ENCODE results near the gene MSANTD1. TPM values are rescaled to one million over a fixed set of nuclear protein-coding genes. Genes with fewer than 3 reads are reported as not detected.

The MSANTD1 gene
- total RNA-seq, 2 experiments from 2014 or later: 0.87 to 0.94 TPM

DNA sequence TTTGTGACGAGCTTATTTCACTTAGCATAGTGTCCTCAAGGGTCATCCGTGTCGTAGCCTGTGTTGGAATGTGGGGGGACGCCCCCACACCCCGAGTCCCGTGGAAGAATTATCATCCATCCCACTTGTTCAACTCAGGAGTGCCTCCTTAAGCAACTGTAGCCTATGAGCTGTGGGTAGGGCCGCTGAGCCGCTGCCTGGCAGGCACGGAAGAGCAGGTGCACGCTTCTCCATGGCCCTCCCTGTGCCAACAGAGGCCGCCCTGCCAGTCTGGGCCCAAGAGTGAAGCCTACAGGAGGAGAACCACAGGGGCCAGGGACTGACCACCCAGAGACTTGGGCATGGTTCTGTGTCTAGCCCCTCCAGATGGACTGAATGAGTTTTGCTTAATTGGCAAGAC is 41.5 kb downstream of the MSANTD1 start:
- CTCF ChIA-PET: no interaction called here
- Mint-ChIP-seq H3K4me1 (peaks cover 17% of the 10 kb centered on the region), H3K4me3 (no peak overlapping the region), H3K27me3 (peaks cover 45% of the 10 kb centered on the region), H3K27ac (no peak overlapping the region), H3K36me3 (ENCODE audit: low read depth) (no peaks in the 10 kb centered on the region), H3K9me3 (no peaks in the 10 kb centered on the region)
- POLR2A ChIA-PET: no interaction called here
- no peak for DNase-seq

- POLR2A ChIA-PET: no interaction called here
- H3K36me3 Mint-ChIP-seq (ENCODE audit: low read depth): no peaks in the 10 kb centered on the region
- no peak overlapping the region for H3K27ac Mint-ChIP-seq
- CTCF ChIA-PET: interaction anchor here (1.1 kb wide), 1 partner anchor 33 kb away, joined by 3 read pairs; no protein-coding TSS in a partner anchor
- no peak for DNase-seq
- H3K4me3 Mint-ChIP-seq: no peak overlapping the region
- peaks cover 17% of the 10 kb centered on the region for H3K4me1 Mint-ChIP-seq
- peaks cover 45% of the 10 kb centered on the region for H3K27me3 Mint-ChIP-seq
- H3K9me3 Mint-ChIP-seq: no peaks in the 10 kb centered on the region
Observed at GRCh38 chr4:3290889-3291321, 41.9 kb downstream of the MSANTD1 start.

DNA sequence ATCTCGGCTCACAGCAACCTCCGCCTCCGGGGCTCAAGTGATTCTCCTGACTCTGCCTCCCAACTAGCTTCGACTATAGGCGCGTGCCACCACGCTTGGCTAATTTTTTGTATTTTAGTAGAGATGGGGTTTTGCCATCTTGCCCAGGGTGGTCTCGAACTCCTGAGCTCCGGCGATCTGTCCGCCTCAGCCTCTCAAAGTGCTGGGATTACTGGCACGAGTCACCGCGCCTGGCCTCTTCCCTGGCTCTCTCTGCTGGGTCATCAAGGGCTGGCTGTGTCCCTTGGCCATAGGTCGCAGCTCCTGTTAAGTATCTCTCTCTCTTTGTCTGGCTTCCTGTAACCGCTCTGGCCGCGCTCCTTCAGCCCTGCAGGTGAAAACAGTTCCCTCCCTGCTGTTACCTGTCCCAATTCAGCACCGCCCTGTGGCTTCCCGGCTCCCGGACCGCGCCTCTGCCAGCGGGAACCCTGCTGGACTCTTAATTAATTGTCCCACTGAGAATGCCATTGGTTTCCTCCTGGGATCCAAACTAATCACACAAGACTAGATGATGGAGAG is 42.5 kb downstream of the MSANTD1 start:
- Mint-ChIP-seq H3K27ac (no peak overlapping the region), H3K4me3 (peak overlapping the region; percentile 74), H3K27me3 (peaks cover 50% of the 10 kb centered on the region), H3K9me3 (no peaks in the 10 kb centered on the region), H3K4me1 (peaks cover 17% of the 10 kb centered on the region), H3K36me3 (ENCODE audit: low read depth) (no peaks in the 10 kb centered on the region)
- DNase-seq: no peak
- POLR2A ChIA-PET: no interaction called here
- CTCF ChIA-PET: interaction anchor here (0.6 to 1.1 kb wide), 2 partner anchors 32 to 60 kb away, joined by 3 read pairs; no protein-coding TSS in a partner anchor

GRCh38 chr4:3291969-3292570 is 43.1 kb downstream of the MSANTD1 start:
- no peak overlapping the region for H3K27ac Mint-ChIP-seq
- POLR2A ChIA-PET: no interaction called here

GRCh38 chr4:3292571-3293400 is 43.8 kb downstream of the MSANTD1 start, which contains the start of gene RGS12:
RGS12 (plus strand) TSS chr4:3293021; CDS start chr4:3316171, 23,150 bp downstream.
- Mint-ChIP-seq H3K27me3 (peaks cover 54% of the 10 kb centered on the region), H3K9me3 (no peaks in the 10 kb centered on the region), H3K4me3 (peak within 1 kb of the TSS; percentile 74), H3K27ac (peak within 1 kb of the TSS; percentile 70), H3K4me1 (peaks cover 17% of the 10 kb centered on the region), H3K36me3 (ENCODE audit: low read depth) (no peaks in the 10 kb centered on the region)
- POLR2A ChIA-PET: no interaction called here
- CTCF ChIA-PET: no interaction called here
- peak; percentile 85 for DNase-seq

More at GRCh38 chr4:3291969-3292570, 43.1 kb downstream of the MSANTD1 start:
- peaks cover 50% of the 10 kb centered on the region for H3K27me3 Mint-ChIP-seq
- no peaks in the 10 kb centered on the region for H3K9me3 Mint-ChIP-seq
- peaks cover 17% of the 10 kb centered on the region for H3K4me1 Mint-ChIP-seq
- peak overlapping the region; percentile 74 for H3K4me3 Mint-ChIP-seq
- no peaks in the 10 kb centered on the region for H3K36me3 Mint-ChIP-seq (ENCODE audit: low read depth)
- CTCF ChIA-PET: interaction anchor here (0.6 to 1.1 kb wide), 2 partner anchors 32 to 60 kb away, joined by 3 read pairs; no protein-coding TSS in a partner anchor
- peak; percentile 22 for DNase-seq

DNA sequence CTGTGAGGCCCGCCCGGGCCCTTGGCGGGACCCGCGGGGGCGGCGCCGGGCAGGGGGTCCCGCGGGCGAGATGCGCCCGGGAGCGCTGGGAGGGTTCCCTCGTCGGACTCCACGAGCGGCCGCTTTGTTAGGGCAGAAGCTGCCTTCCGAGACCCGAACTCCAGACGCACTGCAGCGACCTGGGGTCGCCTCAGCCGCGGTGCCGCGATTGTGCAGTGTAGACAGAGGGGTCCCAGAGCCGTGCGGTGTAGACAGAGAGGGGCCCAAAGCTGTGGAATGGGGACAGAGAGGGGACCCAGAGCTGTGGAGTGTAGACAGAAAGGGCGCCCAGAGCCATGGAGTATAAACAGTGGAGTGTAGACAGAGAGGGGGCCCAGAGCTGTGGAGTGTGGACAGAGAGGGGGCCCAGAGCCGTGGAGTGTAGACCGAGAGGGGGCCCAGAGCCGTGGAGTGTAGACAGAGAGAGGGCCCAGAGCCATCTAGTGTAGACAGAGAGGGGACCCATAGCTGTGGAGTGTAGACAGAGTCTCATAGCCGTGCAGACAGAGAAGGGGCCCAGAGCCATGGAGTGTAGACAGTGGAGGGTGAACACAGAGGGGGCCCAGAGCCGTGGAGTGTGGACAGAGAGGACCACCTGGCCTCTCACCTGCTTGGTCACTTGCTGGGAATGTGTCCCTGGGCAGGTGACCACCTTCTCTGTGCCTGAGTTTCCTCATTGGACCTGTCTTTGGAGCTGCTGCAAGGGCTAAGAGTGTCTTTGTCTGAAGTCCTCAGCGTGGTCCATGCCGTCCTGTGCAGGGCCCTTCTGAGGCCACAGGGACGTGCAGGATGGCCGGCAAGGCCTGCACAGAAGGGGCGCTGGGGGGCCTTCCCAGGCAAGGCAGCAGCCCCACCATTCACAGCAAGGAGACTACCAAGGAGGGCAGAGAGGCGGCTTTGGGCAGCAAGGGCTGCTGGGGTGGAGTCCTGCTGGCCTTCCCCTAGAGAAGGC is 44.7 kb downstream of the MSANTD1 start:
- ChIA-PET CTCF (no interaction called here), POLR2A (no interaction called here)
- no peak for DNase-seq

DNA sequence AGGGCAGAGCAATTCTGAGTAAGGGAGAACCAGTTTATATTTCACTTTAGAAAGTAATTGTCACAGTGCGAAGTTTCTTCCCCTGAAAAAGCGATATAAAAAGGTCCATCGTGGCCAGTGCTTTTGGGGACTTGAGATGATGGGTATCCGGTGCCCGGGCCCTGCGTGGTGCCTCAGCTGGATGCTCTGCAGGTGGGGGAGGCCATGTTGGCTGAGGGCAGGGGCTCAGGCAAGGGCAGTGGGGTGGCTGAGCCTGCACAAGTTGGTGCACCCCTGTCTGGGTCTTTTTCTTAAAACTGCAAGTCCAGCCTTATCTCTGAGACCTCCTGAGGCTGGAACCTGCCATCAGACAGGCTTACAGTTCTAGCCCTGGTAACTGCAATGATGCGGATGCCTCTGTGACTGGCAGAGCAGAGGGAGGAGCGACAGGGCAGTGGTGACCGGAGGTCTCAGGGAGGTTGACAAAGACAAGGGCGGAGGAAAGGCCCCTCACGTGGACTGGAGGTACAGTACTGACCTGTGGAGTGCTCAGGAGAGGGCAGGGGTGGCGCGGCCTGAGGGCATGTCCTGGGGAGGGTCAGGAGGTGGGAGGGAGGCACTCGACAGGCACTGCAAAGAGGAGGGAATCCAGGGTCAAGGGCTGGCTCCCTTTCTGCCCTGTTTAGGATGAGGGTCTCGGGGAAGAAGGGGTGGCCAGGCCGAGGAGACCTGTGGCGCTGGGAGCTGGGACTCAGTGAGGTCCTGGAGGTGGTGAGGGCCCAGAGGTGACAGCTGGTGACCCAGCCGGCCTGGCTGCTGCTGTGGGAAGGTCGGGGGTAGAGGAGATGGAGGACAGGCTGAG is 45.7 kb downstream of the MSANTD1 start:
- H3K9me3 Mint-ChIP-seq: no peaks in the 10 kb centered on the region
- DNase-seq: no peak
- peaks cover 67% of the 10 kb centered on the region for H3K27me3 Mint-ChIP-seq
- H3K27ac Mint-ChIP-seq: no peak overlapping the region
- peaks cover 20% of the 10 kb centered on the region for H3K4me1 Mint-ChIP-seq
- H3K36me3 Mint-ChIP-seq (ENCODE audit: low read depth): no peaks in the 10 kb centered on the region
- POLR2A ChIA-PET: no interaction called here
- CTCF ChIA-PET: no interaction called here
- no peak overlapping the region for H3K4me3 Mint-ChIP-seq

More for the DNA sequence above, 44.7 kb downstream of the MSANTD1 start:
- peaks cover 17% of the 10 kb centered on the region for H3K4me1 Mint-ChIP-seq
- peak overlapping the region; percentile 72 for H3K4me3 Mint-ChIP-seq
- no peaks in the 10 kb centered on the region for H3K9me3 Mint-ChIP-seq
- H3K27me3 Mint-ChIP-seq: peaks cover 63% of the 10 kb centered on the region
- peak overlapping the region; percentile 70 for H3K27ac Mint-ChIP-seq
- H3K36me3 Mint-ChIP-seq (ENCODE audit: low read depth): no peaks in the 10 kb centered on the region

DNA sequence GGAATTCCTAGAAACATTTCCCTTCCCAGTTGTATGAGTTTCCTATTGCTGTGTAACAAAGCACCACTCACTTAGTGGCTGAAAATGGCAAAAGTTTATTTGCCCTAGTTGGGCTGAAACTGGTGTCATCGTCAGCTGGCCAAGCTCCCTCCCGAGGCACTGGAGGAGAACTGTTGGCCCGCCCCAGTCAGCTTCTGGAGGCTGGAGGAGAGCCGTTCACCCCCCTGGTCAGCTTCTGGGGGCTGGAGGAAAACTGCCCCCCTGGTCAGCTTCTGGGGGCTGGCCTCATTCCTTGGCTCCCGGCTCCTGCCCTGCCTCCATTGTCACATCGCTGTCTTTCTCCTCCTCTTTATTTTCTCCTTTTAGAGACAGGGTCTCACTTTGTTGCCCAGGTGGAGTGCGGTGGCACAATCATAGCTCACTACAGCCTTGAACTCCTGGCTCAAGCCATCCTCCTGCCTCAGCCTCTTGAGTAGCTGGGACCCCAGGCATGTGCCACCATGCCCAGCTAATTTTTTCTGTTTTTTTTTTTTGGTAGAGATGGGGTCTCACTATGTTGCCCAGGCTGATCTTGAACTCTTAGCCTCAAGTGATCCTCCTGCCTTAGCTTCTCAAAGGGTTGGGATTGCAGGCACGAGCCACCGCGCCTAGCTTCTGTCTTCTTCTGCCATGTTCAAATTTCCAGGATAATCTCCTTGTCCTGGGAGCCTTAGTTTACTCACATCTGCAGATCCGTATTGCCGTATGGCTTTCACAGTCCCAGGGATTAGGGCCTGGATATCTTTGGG is 47.1 kb downstream of the MSANTD1 start:
- Mint-ChIP-seq H3K27me3 (peaks cover 58% of the 10 kb centered on the region), H3K4me1 (peaks cover 21% of the 10 kb centered on the region), H3K9me3 (no peaks in the 10 kb centered on the region), H3K36me3 (ENCODE audit: low read depth) (no peaks in the 10 kb centered on the region), H3K4me3 (peak overlapping the region; percentile 13), H3K27ac (no peak overlapping the region)
- ChIA-PET CTCF (no interaction called here), POLR2A (no interaction called here)
- DNase-seq: no peak

GRCh38 chr4:3296651-3297050 is 47.7 kb downstream of the MSANTD1 start:
- H3K36me3 Mint-ChIP-seq (ENCODE audit: low read depth): no peaks in the 10 kb centered on the region
- DNase-seq: no peak
- H3K27me3 Mint-ChIP-seq: peaks cover 58% of the 10 kb centered on the region
- no peak overlapping the region for H3K4me3 Mint-ChIP-seq
- POLR2A ChIA-PET: no interaction called here
- H3K27ac Mint-ChIP-seq: no peak overlapping the region
- no peaks in the 10 kb centered on the region for H3K9me3 Mint-ChIP-seq
- CTCF ChIA-PET: no interaction called here
- H3K4me1 Mint-ChIP-seq: peaks cover 25% of the 10 kb centered on the region

GRCh38 chr4:3297066-3297859 is 48.3 kb downstream of the MSANTD1 start:
- no peaks in the 10 kb centered on the region for H3K9me3 Mint-ChIP-seq
- peaks cover 54% of the 10 kb centered on the region for H3K27me3 Mint-ChIP-seq
- no peak overlapping the region for H3K27ac Mint-ChIP-seq
- POLR2A ChIA-PET: no interaction called here
- no peak for DNase-seq
- CTCF ChIA-PET: interaction anchor here (1.0 kb wide), 1 partner anchor 15 kb away, joined by 3 read pairs; no protein-coding TSS in a partner anchor
- H3K36me3 Mint-ChIP-seq (ENCODE audit: low read depth): no peaks in the 10 kb centered on the region
- H3K4me3 Mint-ChIP-seq: no peak overlapping the region
- peaks cover 27% of the 10 kb centered on the region for H3K4me1 Mint-ChIP-seq
